ENCODE measurements around the gene ABCC4. TPM values are rescaled to one million over a fixed set of nuclear protein-coding genes. Genes with fewer than 3 reads are reported as not detected.

Gene ABCC4
- total RNA-seq, 1 donor from 2014 or later, result 10.6 TPM

DNA sequence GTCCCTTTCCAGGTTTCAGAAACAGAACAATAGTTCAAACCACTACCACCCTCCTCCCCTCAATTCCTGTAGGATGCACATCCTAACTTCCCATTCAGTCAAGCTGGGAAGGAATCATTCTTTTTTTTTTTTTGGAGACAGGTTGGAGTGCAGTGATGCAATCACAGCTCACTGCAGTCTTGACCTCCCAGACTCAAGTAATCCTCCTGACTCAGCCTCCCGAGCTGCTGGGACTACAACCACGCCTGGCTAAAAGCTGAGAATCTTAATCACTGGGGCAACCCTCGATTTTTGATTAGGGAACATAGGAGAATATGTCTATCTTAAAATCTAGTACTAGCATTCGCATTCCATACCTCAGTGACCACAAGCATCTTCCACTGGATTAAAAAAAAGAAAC, 146.2 kb downstream of the ABCC4 start:
- H3K27me3 Mint-ChIP-seq (ENCODE audit: low read depth), result no peaks in the 10 kb centered on the region
- DNase-seq (ENCODE audit: low spot score), result no peak
- no peak overlapping the region for H3K4me3 Mint-ChIP-seq (ENCODE audit: unreplicated experiment)
- no peaks in the 10 kb centered on the region for H3K4me1 Mint-ChIP-seq (ENCODE audit: low read depth)
- TF ChIP-seq, protein P1, sequence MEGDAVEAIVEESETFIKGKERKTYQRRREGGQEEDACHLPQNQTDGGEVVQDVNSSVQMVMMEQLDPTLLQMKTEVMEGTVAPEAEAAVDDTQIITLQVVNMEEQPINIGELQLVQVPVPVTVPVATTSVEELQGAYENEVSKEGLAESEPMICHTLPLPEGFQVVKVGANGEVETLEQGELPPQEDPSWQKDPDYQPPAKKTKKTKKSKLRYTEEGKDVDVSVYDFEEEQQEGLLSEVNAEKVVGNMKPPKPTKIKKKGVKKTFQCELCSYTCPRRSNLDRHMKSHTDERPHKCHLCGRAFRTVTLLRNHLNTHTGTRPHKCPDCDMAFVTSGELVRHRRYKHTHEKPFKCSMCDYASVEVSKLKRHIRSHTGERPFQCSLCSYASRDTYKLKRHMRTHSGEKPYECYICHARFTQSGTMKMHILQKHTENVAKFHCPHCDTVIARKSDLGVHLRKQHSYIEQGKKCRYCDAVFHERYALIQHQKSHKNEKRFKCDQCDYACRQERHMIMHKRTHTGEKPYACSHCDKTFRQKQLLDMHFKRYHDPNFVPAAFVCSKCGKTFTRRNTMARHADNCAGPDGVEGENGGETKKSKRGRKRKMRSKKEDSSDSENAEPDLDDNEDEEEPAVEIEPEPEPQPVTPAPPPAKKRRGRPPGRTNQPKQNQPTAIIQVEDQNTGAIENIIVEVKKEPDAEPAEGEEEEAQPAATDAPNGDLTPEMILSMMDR (IDR thresholded peaks at IDR 0.05), result no peak
- H3K36me3 Mint-ChIP-seq (ENCODE audit: low read depth), result no peaks in the 10 kb centered on the region
- no peak overlapping the region for H3K27ac Mint-ChIP-seq (ENCODE audit: unreplicated experiment)
- H3K9me3 Mint-ChIP-seq (ENCODE audit: low read depth), result no peaks in the 10 kb centered on the region

DNA sequence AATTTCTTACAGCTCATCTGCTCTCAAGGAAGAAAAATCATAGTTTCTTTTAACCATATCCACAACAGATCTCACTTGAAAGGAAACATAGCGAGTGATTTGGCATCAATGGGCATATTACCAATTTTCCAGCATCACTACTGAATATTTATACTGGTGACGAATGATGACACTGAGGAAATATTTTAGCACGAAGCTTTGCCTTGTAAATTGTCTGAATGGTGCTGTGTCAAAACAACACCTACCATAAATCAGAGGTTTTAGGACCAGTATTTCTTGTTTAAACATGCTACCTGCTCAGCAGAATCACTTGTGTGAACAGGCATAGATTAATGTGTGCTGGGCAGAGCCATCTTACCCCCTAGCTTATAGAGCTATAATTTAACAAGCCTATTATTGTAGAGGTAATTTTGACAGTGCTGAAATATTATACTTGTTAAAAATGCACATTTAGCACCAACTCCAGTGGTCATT, 146.8 kb downstream of the ABCC4 start:
- H3K27ac Mint-ChIP-seq (ENCODE audit: unreplicated experiment), result no peak overlapping the region
- no peak overlapping the region for H3K4me3 Mint-ChIP-seq (ENCODE audit: unreplicated experiment)
- H3K9me3 Mint-ChIP-seq (ENCODE audit: low read depth), result no peaks in the 10 kb centered on the region
- H3K4me1 Mint-ChIP-seq (ENCODE audit: low read depth), result no peaks in the 10 kb centered on the region
- H3K36me3 Mint-ChIP-seq (ENCODE audit: low read depth), result no peaks in the 10 kb centered on the region
- TF ChIP-seq, protein P1 (IDR thresholded peaks at IDR 0.05), result no peak
- DNase-seq (ENCODE audit: low spot score), result no peak
- no peaks in the 10 kb centered on the region for H3K27me3 Mint-ChIP-seq (ENCODE audit: low read depth)

DNA sequence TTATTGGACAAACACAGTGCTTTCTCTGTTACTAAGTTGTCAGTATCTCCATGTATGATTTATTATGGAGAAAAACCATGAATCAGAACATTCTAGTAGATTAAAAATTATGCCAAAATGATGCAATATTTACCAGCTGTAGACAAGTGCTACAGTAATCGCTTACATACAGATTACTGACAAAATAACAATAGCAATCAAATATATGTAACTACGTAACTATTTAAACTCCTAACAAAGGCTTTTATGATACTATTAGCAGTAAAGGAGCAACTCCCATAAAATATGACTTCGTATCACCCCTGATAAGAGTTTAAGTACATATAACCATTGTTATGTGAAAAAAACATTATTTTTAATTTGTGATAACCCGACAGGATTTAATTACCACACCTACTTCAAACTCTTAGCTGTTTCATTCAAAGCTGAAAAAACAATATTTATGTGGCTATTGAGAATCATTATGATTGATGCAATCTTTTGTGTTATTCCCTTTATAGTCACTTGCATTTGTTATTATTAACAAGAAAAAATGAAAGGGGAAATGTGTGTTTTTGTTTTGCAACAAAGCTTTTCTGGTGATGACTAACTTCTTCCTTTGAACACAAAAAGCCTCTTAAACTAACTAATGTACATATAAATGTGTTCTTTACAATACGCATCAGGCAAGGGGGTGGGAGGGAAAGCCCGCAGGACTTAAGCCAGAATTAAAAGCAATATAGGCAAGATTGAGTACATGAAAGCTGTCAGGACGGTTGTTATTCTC, 147.4 kb downstream of the ABCC4 start:
- no peak overlapping the region for H3K4me3 Mint-ChIP-seq (ENCODE audit: unreplicated experiment)
- no peak overlapping the region for H3K27ac Mint-ChIP-seq (ENCODE audit: unreplicated experiment)

GRCh38 chr13:95151942-95152587, 149.2 kb downstream of the ABCC4 start:
- H3K9me3 Mint-ChIP-seq (ENCODE audit: low read depth), result no peaks in the 10 kb centered on the region
- H3K27me3 Mint-ChIP-seq (ENCODE audit: low read depth), result no peaks in the 10 kb centered on the region
- H3K36me3 Mint-ChIP-seq (ENCODE audit: low read depth), result no peaks in the 10 kb centered on the region
- H3K4me1 Mint-ChIP-seq (ENCODE audit: low read depth), result no peaks in the 10 kb centered on the region
- no peak overlapping the region for H3K4me3 Mint-ChIP-seq (ENCODE audit: unreplicated experiment)
- TF ChIP-seq, protein P1 (IDR thresholded peaks at IDR 0.05), result no peak
- no peak overlapping the region for H3K27ac Mint-ChIP-seq (ENCODE audit: unreplicated experiment)
- no peak for DNase-seq (ENCODE audit: low spot score)

More for the DNA sequence above, 147.4 kb downstream of the ABCC4 start:
- Mint-ChIP-seq H3K9me3 (ENCODE audit: low read depth) (no peaks in the 10 kb centered on the region), H3K27me3 (ENCODE audit: low read depth) (no peaks in the 10 kb centered on the region), H3K36me3 (ENCODE audit: low read depth) (no peaks in the 10 kb centered on the region), H3K4me1 (ENCODE audit: low read depth) (no peaks in the 10 kb centered on the region)
- TF ChIP-seq, protein P1 (IDR thresholded peaks at IDR 0.05), result no peak
- no peak for DNase-seq (ENCODE audit: low spot score)

- no peaks in the 10 kb centered on the region for H3K36me3 Mint-ChIP-seq (ENCODE audit: low read depth)
- no peak for DNase-seq (ENCODE audit: low spot score)
- H3K4me3 Mint-ChIP-seq (ENCODE audit: unreplicated experiment), result no peak overlapping the region
- TF ChIP-seq, protein P1 (IDR thresholded peaks at IDR 0.05), result no peak
- H3K4me1 Mint-ChIP-seq (ENCODE audit: low read depth), result no peaks in the 10 kb centered on the region
- no peaks in the 10 kb centered on the region for H3K9me3 Mint-ChIP-seq (ENCODE audit: low read depth)
- H3K27me3 Mint-ChIP-seq (ENCODE audit: low read depth), result no peaks in the 10 kb centered on the region
- no peak overlapping the region for H3K27ac Mint-ChIP-seq (ENCODE audit: unreplicated experiment)
Observed at GRCh38 chr13:95150555-95150954, 150.7 kb downstream of the ABCC4 start.
